ENCODE results near the gene ABHD14A.

ABHD14A gene

GRCh38 chr3:51961011-51961410 is 13.9 kb upstream of the ABHD14A start:
- no peak overlapping the region for H3K4me3 ChIP-seq (ENCODE audit: low read depth, low read length)
- TF ChIP-seq, protein P1, sequence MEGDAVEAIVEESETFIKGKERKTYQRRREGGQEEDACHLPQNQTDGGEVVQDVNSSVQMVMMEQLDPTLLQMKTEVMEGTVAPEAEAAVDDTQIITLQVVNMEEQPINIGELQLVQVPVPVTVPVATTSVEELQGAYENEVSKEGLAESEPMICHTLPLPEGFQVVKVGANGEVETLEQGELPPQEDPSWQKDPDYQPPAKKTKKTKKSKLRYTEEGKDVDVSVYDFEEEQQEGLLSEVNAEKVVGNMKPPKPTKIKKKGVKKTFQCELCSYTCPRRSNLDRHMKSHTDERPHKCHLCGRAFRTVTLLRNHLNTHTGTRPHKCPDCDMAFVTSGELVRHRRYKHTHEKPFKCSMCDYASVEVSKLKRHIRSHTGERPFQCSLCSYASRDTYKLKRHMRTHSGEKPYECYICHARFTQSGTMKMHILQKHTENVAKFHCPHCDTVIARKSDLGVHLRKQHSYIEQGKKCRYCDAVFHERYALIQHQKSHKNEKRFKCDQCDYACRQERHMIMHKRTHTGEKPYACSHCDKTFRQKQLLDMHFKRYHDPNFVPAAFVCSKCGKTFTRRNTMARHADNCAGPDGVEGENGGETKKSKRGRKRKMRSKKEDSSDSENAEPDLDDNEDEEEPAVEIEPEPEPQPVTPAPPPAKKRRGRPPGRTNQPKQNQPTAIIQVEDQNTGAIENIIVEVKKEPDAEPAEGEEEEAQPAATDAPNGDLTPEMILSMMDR (IDR thresholded peaks at IDR 0.05; ENCODE audit: borderline replicate concordance, insufficient read depth, low read depth, low read length) = no peak

DNA sequence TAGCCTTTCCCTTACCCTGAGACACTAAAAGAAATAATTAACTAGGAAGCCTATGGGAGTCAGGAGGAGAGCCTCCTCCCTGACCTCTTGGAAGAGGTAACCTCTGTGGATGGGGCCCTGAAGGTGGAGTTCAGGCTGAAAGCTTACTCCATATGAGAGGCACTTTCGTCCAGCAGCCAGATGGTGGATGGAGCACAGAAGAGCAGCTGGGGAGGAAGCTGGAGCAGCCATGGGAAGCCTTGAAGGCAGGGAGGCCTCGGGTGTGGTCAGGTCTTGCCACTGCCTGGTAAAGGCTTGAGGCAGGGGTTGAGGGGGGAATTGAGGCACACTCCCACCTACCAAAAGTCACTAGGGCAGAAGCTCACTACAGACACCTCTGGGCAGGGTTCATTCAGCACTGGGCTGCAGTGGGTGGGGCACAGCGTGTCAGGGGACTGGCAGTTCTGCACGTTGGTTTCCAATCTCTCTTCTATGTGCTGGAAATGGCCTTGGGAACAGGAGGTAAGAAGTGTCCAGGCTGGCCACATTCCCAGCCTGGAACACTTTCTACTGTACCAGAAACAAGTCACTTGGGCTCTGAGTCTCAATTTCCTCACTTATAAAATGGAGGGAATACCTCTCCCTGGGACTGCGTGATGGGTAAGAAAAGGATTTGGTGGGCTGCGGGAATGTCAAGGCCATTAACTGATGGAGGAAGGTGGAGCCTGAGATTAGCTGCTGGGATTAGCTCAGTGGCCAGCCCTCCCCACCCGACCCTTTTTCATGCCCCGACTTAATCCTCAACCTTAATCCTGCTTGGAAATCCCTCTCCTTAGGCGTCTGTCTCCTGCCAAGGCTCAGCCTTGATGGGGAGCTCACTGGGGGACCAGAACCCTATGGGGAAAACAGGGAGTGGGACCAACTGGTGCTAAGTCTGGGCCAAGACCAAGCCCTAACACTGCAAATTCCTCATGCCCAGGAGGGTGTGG is 13.0 kb upstream of the ABHD14A start:
- TF ChIP-seq, protein P1 (IDR thresholded peaks at IDR 0.05; ENCODE audit: borderline replicate concordance, insufficient read depth, low read depth, low read length) = no peak
- H3K4me3 ChIP-seq (ENCODE audit: low read depth, low read length) = no peak overlapping the region

- no peak overlapping the region for H3K4me3 ChIP-seq (ENCODE audit: low read depth, low read length)
- TF ChIP-seq, protein P1 (IDR thresholded peaks at IDR 0.05; ENCODE audit: borderline replicate concordance, insufficient read depth, low read depth, low read length) = no peak
Measured at GRCh38 chr3:51962854-51963530, 11.9 kb upstream of the ABHD14A start.

GRCh38 chr3:51963951-51964451 is 10.9 kb upstream of the ABHD14A start:
- TF ChIP-seq, protein P1 (IDR thresholded peaks at IDR 0.05; ENCODE audit: borderline replicate concordance, insufficient read depth, low read depth, low read length) = no peak
- no peak overlapping the region for H3K4me3 ChIP-seq (ENCODE audit: low read depth, low read length)

DNA sequence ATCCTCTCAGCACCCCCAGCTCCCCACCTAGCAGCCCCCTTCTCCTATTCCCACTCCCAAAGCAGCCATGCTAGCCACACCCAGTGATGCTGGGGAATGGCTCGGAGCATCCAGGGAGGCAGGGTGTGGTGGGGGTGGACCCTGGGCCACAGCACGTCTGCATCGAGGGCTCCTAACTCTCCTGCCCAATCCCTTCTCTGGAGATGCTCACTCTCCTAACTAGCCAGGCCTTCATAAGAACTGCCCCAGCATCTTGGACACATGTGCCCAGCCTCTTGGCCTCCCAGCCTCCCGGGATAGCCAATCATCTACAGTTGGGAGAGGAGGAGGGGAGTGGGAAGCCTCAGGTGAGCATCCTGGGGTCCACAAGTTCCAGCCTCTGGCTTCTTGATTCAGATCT is 10.3 kb upstream of the ABHD14A start:
- H3K4me3 ChIP-seq (ENCODE audit: low read depth, low read length) = no peak overlapping the region
- TF ChIP-seq, protein P1 (IDR thresholded peaks at IDR 0.05; ENCODE audit: borderline replicate concordance, insufficient read depth, low read depth, low read length) = no peak

DNA sequence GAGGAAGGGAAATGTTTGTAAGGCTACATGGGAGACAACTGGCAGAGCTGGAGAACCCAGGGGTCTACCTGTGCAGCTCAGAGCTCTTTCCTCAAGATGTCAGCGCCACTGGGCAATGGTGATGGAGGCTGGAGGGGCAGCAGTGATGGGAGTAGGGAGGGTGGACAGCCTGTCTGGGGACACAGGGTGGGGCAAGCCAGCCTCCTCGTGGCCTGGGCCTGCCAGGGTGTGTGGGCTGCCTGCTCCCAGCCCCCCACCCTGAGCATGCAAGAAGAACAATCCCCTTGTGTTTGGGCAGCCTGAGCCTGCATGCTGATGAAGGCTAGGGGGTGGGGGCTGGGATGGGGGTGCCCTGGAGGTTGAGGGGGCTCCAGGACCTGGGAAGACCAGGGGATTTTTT is 8.8 kb upstream of the ABHD14A start:
- H3K4me3 ChIP-seq (ENCODE audit: low read depth, low read length) = no peak overlapping the region
- TF ChIP-seq, protein P1 (IDR thresholded peaks at IDR 0.05; ENCODE audit: borderline replicate concordance, insufficient read depth, low read depth, low read length) = no peak

Data from GM12875 (cell line).